GM12891 (cell line): ENCODE data around the gene KCNN4.
"Not testable (repeated sequence)": the region's sequence is repeated elsewhere in the genome, so short reads cannot be mapped to it uniquely, and the experiment has no call there.

Experiments used
- PAX5 ChIP-seq: IDR thresholded peaks from 2 replicates; pipeline ENCODE4 v1.6.1; 2011; ENCODE audit warnings: low read length, moderate library complexity, mild to moderate bottlenecking; ENCODE audit not compliant: insufficient read depth, severe bottlenecking
- POLR2A ChIP-seq: IDR thresholded peaks from 2 replicates; pipeline ENCODE4 v1.6.1; 2011; ENCODE audit warnings: low read depth, low read length, control low read depth
- POLR2AphosphoS5 ChIP-seq: IDR thresholded peaks from 2 replicates; pipeline ENCODE4 v1.6.1; 2011; ENCODE audit warnings: low read depth, low read length, control low read depth
- POU2F2 ChIP-seq: IDR thresholded peaks from 2 replicates; pipeline ENCODE4 v1.6.1; 2011; ENCODE audit warnings: low read depth, mild to moderate bottlenecking, control low read depth, low read length, moderate library complexity
- SPI1 ChIP-seq: IDR thresholded peaks from 2 replicates; pipeline ENCODE4 v1.6.1; 2011; ENCODE audit warnings: low read depth, low read length, control low read depth
- TAF1 ChIP-seq: IDR thresholded peaks from 2 replicates; pipeline ENCODE4 v1.6.1; 2011; ENCODE audit warnings: low read depth, low read length, control low read depth

DNA sequence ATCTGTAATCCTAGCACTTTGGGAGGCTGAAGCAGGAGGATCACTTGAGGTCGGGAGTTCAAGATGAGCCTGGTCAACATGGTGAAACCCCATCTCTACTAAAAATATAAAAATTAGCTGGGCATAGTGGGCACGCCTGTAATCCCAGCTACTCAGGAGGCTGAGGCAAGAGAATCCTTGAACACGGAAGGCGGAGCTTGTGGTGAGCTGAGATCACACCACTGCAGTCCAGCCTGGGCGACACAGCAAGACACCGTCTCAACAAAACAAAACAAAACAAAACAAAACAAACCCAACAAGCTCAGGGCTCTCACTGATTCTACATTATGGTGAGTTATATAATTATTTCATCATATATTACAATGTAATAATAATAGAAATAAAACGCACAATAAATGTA lies 25.6 kb upstream of the KCNN4 start:
- not testable (repeated sequence) for TF ChIP-seq POLR2A, POLR2AphosphoS5, POU2F2, TAF1, SPI1, PAX5
